Measurements from ENCODE around the gene CHAT.

- no peak for TF ChIP-seq CTCF (IDR thresholded peaks at IDR 0.05)
- TF ChIP-seq POLR2AphosphoS5 (IDR thresholded peaks at IDR 0.05), result no peak
- TF ChIP-seq POLR2A (IDR thresholded peaks at IDR 0.05), result no peak
Observed at GRCh38 chr10:49606981-49607535, 6.8 kb upstream of the CHAT start.
